K562 (cell line): ENCODE data around the gene ZBTB25. TPM values are rescaled to one million over a fixed set of nuclear protein-coding genes. Genes with fewer than 3 reads are reported as not detected.

Experiments
- ADNP ChIP-seq: fragments of 200-800 bp; sonication (Bioruptor generic); IDR thresholded peaks from 2 replicates; pipeline ENCODE4 v1.6.1; 2016; ENCODE audit warnings: missing genetic modification characterization, missing compliant biosample characterization
- CBX1 ChIP-seq: sonication (generic); IDR thresholded peaks from 2 replicates; pipeline ENCODE4 v1.6.1; 2016; ENCODE audit warnings: antibody characterized with exemption, low read depth, mild to moderate bottlenecking
- CCNT2 ChIP-seq: IDR thresholded peaks from 2 replicates; pipeline ENCODE4 v1.6.1; 2011; ENCODE audit warnings: borderline replicate concordance, low read depth, mild to moderate bottlenecking, moderate library complexity, mixed read lengths, low read length; ENCODE audit not compliant: insufficient read length; ENCODE audit errors: extremely low read depth
- EHMT2 ChIP-seq: fragments of 450-650 bp; IDR thresholded peaks from 2 replicates; pipeline ENCODE4 v1.6.1; 2018; ENCODE audit warnings: antibody characterized with exemption
- ERF ChIP-seq: fragments of 450-650 bp; formaldehyde crosslinking; IDR thresholded peaks from 2 replicates; pipeline ENCODE4 v1.4.0; 2020; ENCODE audit warnings: mild to moderate bottlenecking, mixed read lengths
- ETS2 ChIP-seq: IDR thresholded peaks from 2 replicates; pipeline ENCODE4 v1.6.1; 2016; ENCODE audit warnings: borderline replicate concordance, missing genetic modification characterization, mild to moderate bottlenecking, moderate library complexity, missing compliant biosample characterization; ENCODE audit not compliant: poor library complexity, severe bottlenecking
- FOSL1 ChIP-seq: fragments of 200-800 bp; sonication (Bioruptor generic); conservative IDR thresholded peaks from 2 replicates; pipeline ENCODE4 v1.6.1; 2016; ENCODE audit warnings: missing genetic modification characterization, missing compliant biosample characterization
- GATA2 ChIP-seq: sonication (generic); formaldehyde crosslinking; IDR thresholded peaks from 2 replicates; pipeline ENCODE4 v1.4.0; 2020; ENCODE audit warnings: mild to moderate bottlenecking, missing genetic modification reagents
- GTF2E2 ChIP-seq: fragments of 200-800 bp; sonication (Bioruptor generic); IDR thresholded peaks from 2 replicates; pipeline ENCODE4 v1.6.1; 2016; ENCODE audit warnings: missing genetic modification characterization, missing compliant biosample characterization
- HDAC2 ChIP-seq: fragments of 450-650 bp; IDR thresholded peaks from 2 replicates; pipeline ENCODE4 v1.6.1; 2016; ENCODE audit warnings: mild to moderate bottlenecking
- HIVEP1 ChIP-seq: fragments of 250-450 bp; sonication (Bioruptor Pico); IDR thresholded peaks from 2 replicates; pipeline ENCODE4 v1.4.0; 2020; ENCODE audit warnings: mild to moderate bottlenecking
- HLTF ChIP-seq: fragments of 450-650 bp; IDR thresholded peaks from 2 replicates; pipeline ENCODE4 v1.6.1; 2016
- HNRNPUL1 ChIP-seq: fragments of 200-400 bp; formaldehyde crosslinking; IDR thresholded peaks from 2 replicates; pipeline ENCODE4 v1.6.1; 2017; ENCODE audit warnings: low read length
- KDM2B ChIP-seq: fragments of 250-450 bp; sonication (Bioruptor Pico); IDR thresholded peaks from 2 replicates; pipeline ENCODE4 v1.8.0; 2021; ENCODE audit warnings: mild to moderate bottlenecking, moderate library complexity
- NFE2L1 ChIP-seq: fragments of 450-650 bp; IDR thresholded peaks from 2 replicates; pipeline ENCODE4 v1.6.1; 2016; ENCODE audit warnings: missing genetic modification characterization, low read depth, mild to moderate bottlenecking, missing compliant biosample characterization, moderate library complexity, borderline replicate concordance
- NFYB ChIP-seq: IDR thresholded peaks from 2 replicates; pipeline ENCODE4 v1.6.1; 2011; ENCODE audit warnings: mild to moderate bottlenecking, moderate library complexity; ENCODE audit not compliant: insufficient read length; ENCODE audit errors: extremely low read depth
- POLR3G ChIP-seq: IDR thresholded peaks from 2 replicates; pipeline ENCODE4 v1.6.1; 2011; ENCODE audit not compliant: insufficient read length, insufficient replicate concordance; ENCODE audit errors: extremely low read depth
- RBM14 ChIP-seq: fragments of 200-400 bp; formaldehyde crosslinking; IDR thresholded peaks from 2 replicates; pipeline ENCODE4 v1.6.1; 2018; ENCODE audit warnings: low read depth, mild to moderate bottlenecking, low read length, moderate library complexity, borderline replicate concordance; ENCODE audit not compliant: insufficient read depth
- RBM34 ChIP-seq: fragments of 200-400 bp; formaldehyde crosslinking; IDR thresholded peaks from 2 replicates; pipeline ENCODE4 v1.6.1; 2018; ENCODE audit warnings: low read length, borderline replicate concordance; ENCODE audit not compliant: insufficient read depth
- SOX6 ChIP-seq: fragments of 450-650 bp; IDR thresholded peaks from 2 replicates; pipeline ENCODE4 v1.6.1; 2014; ENCODE audit warnings: mild to moderate bottlenecking
- TAF1 ChIP-seq: IDR thresholded peaks from 2 replicates; pipeline ENCODE4 v1.6.1; 2011; ENCODE audit warnings: mild to moderate bottlenecking, low read length, moderate library complexity; ENCODE audit not compliant: insufficient read depth, control insufficient read depth, severe bottlenecking; ENCODE audit errors: extremely low read depth
- TAF9B ChIP-seq: fragments of 450-650 bp; IDR thresholded peaks from 2 replicates; pipeline ENCODE4 v1.6.1; 2018; ENCODE audit warnings: mild to moderate bottlenecking; ENCODE audit not compliant: partially characterized antibody
- ZKSCAN8 ChIP-seq: fragments of 200-800 bp; sonication (Bioruptor generic); IDR thresholded peaks from 2 replicates; pipeline ENCODE4 v1.6.1; 2016; ENCODE audit warnings: missing genetic modification characterization, missing compliant biosample characterization
- ZNF589 ChIP-seq: fragments of 200-800 bp; sonication (Bioruptor generic); IDR thresholded peaks from 2 replicates; pipeline ENCODE4 v1.6.1; 2016; ENCODE audit warnings: low read depth, missing genetic modification characterization, missing compliant biosample characterization
- ZNF764 ChIP-seq: fragments of 250-450 bp; sonication (Bioruptor Pico); IDR thresholded peaks from 2 replicates; pipeline ENCODE4 v1.4.0; 2020; ENCODE audit warnings: low read depth, mild to moderate bottlenecking, moderate library complexity
- polyA plus RNA-seq, 8 experiments: library from polyadenylated mRNA; depleted of rRNA in 4 of 8; stranded (reverse) in 5 of 8; unstranded in 3 of 8; fragments of >200 nt; fragmentation: Nextera tagmentation in 2 of 8; fragmentation: Illumina TruSeq in 1 of 8; extraction: Ambion mirVana in 2 of 8; extraction: Trizol in 1 of 8; gene quantifications; 2 replicates each; pipeline versions ENCODE4 v1.2.1 to v1.2.3, GENCODE V29; 2011 to 2014; ENCODE audit warnings: inconsistent platforms in 1 of 8, missing spikeins in 1 of 8
- total RNA-seq, 7 experiments: library from RNA; depleted of rRNA in 6 of 7; stranded (reverse); fragments of >200 nt in 6 of 7; fragmentation: Illumina TruSeq in 2 of 7; extraction: Trizol in 2 of 7; gene quantifications; 2 replicates each; pipeline versions ENCODE4 v1.2.1 to v1.2.3, GENCODE V29; 2011 to 2021; ENCODE audit warnings: low replicate concordance in 1 of 7
- TF ChIP-seq, protein P1 (sequence below): sonication (generic); formaldehyde crosslinking; IDR thresholded peaks from 2 replicates; pipeline ENCODE4 v1.8.0; 2022; ENCODE audit warnings: mild to moderate bottlenecking, missing genetic modification reagents
- TF ChIP-seq, protein P2 (sequence below): fragments of 450-650 bp; formaldehyde crosslinking; IDR thresholded peaks from 2 replicates; pipeline ENCODE4 v1.4.0; 2022; ENCODE audit warnings: missing genetic modification characterization

The ZBTB25 gene
- total and polyA plus RNA-seq, 9 of the 15 experiments (the other 6 are each of a cell fraction or from before 2014, with no cell fraction given) = 0.61 to 3.9 (median 2.3) TPM

DNA sequence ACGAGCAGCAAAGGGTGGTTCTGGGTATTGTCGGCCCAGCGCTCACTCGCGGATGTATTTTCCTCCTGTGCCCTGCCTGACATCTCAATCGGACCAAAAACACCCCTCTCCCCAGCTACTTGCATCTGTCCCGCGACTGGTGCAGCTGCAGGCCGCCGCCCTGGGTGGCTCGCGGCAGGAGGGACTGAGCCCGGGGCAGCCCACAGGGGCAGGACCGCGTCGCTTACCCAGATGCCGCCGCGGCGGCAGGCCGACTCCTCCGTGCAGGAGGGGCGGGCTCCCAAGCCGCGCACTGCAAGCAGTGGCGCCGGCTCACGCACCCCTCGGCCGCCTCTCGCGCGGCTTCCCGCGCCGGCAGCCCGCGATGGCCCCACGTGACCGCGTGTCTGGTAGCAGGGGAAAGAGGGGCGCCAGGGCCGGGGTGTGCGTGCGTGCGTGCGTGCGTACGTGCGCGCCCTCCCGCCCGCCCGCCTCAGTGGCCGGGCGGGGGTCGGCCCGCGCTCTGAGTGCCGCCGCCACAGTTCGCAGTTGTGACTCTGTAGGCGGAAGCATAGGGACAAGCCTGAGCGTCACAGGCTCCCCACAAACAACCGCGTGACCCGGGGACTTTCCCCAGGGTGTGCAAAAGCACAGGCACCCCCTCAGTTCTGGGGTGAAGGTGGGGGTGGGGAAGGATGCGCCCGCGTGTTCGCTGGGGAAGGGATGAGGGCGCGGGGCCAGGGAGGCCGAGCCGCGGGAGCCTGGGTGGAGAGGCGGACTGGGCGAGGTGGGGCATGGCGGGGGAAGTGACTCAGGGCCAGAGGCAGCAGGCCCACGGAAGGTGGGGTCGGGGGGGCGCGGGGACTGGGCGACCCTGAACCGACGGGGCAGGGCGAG is at the start of gene ZBTB25 (continued):
- no peak for TF ChIP-seq SOX6
- no peak for TF ChIP-seq POLR3G
- peak; percentile 56; the same call in 1 of the 2 replicates for TF ChIP-seq ZNF589 (CRISPR knock-in tag)
- TF ChIP-seq ERF = 0 out of 2 replicates have a peak, but pooled peaks have one; percentile 17
- no peak for TF ChIP-seq NFYB
- TF ChIP-seq RBM34 = no peak
- TF ChIP-seq, protein P1, sequence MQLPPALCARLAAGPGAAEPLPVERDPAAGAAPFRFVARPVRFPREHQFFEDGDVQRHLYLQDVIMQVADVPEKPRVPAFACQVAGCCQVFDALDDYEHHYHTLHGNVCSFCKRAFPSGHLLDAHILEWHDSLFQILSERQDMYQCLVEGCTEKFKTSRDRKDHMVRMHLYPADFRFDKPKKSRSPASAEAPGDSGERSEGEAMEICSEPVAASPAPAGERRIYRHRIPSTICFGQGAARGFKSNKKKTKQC (CRISPR knock-in tag) = peak; percentile 64; the same call in 1 of the 2 replicates
- no peak for TF ChIP-seq ETS2
- 0 out of 2 replicates have a peak, but pooled peaks have one; percentile 16 for TF ChIP-seq CBX1
- TF ChIP-seq HNRNPUL1 = no peak
- no peak for TF ChIP-seq NFE2L1 (tag)
- TF ChIP-seq TAF9B = peak; percentile 32
- no peak for TF ChIP-seq ZNF764
- peak; percentile 49 for TF ChIP-seq FOSL1
- no peak for TF ChIP-seq RBM14
- peak; percentile 45; the same call in 1 of the 2 replicates for TF ChIP-seq GTF2E2 (tag)
- no peak for TF ChIP-seq ADNP
- no peak for TF ChIP-seq HDAC2
- no peak for TF ChIP-seq EHMT2
- no peak for TF ChIP-seq HIVEP1 (CRISPR knock-in tag)
- TF ChIP-seq ZKSCAN8 = no peak
- TF ChIP-seq, protein P2, sequence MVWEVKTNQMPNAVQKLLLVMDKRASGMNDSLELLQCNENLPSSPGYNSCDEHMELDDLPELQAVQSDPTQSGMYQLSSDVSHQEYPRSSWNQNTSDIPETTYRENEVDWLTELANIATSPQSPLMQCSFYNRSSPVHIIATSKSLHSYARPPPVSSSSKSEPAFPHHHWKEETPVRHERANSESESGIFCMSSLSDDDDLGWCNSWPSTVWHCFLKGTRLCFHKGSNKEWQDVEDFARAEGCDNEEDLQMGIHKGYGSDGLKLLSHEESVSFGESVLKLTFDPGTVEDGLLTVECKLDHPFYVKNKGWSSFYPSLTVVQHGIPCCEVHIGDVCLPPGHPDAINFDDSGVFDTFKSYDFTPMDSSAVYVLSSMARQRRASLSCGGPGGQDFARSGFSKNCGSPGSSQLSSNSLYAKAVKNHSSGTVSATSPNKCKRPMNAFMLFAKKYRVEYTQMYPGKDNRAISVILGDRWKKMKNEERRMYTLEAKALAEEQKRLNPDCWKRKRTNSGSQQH (CRISPR knock-in tag) = no peak
- no peak for TF ChIP-seq HLTF
- TF ChIP-seq CCNT2 = peak; percentile 63
- peak; percentile 56 for TF ChIP-seq TAF1
- TF ChIP-seq KDM2B (CRISPR knock-in tag) = no peak
- no peak for TF ChIP-seq GATA2 (CRISPR knock-in tag)
